SK-N-SH treated with all-trans-retinoic acid at 6 μM for 48 hours (cell line): ENCODE results near the gene NUDT9.
"Not testable (repeated sequence)": the region's sequence is repeated elsewhere in the genome, so short reads cannot be mapped to it uniquely, and the experiment has no call there.

Experiments used
- ATAC-seq: fragments of 200-7000 bp; cut with Tn5 transposase; 3 replicates; pipeline ENCODE4 v1.9.1; 2020; ENCODE audit warnings: mild to moderate bottlenecking, moderate library complexity
- ARNTL ChIP-seq: fragments of 450-650 bp; formaldehyde crosslinking; IDR thresholded peaks from 2 replicates; pipeline ENCODE4 v1.5.0; 2020; ENCODE audit warnings: low read depth, mild to moderate bottlenecking, moderate library complexity, borderline replicate concordance
- BACH2 ChIP-seq: fragments of 250-450 bp; sonication (Bioruptor Pico); IDR thresholded peaks from 2 replicates; pipeline ENCODE4 v1.9.0; 2021; ENCODE audit warnings: mild to moderate bottlenecking, borderline replicate concordance
- CREB5 ChIP-seq: fragments of 250-450 bp; sonication (Bioruptor Pico); IDR thresholded peaks from 2 replicates; pipeline ENCODE4 v1.5.1; 2020; ENCODE audit warnings: low read depth, mild to moderate bottlenecking, moderate library complexity
- CSDC2 ChIP-seq: fragments of 250-450 bp; sonication (Bioruptor Pico); IDR thresholded peaks from 2 replicates; pipeline ENCODE4 v1.5.0; 2020; ENCODE audit warnings: mild to moderate bottlenecking, moderate library complexity
- ESRRG ChIP-seq: fragments of 250-450 bp; sonication (Bioruptor Pico); IDR thresholded peaks from 2 replicates; pipeline ENCODE4 v1.6.1; 2021; ENCODE audit warnings: mild to moderate bottlenecking
- GLIS3 ChIP-seq: fragments of 250-450 bp; sonication (Bioruptor Pico); IDR thresholded peaks from 2 replicates; pipeline ENCODE4 v1.5.0; 2020; ENCODE audit warnings: mild to moderate bottlenecking, moderate library complexity
- ISL1 ChIP-seq: fragments of 250-450 bp; sonication (Bioruptor Pico); IDR thresholded peaks from 2 replicates; pipeline ENCODE4 v2.1.2; 2022; ENCODE audit warnings: mild to moderate bottlenecking, moderate library complexity
- OSR1 ChIP-seq: fragments of 250-450 bp; sonication (Bioruptor Pico); IDR thresholded peaks from 2 replicates; pipeline ENCODE4 v1.8.0; 2022; ENCODE audit warnings: moderate library complexity, mild to moderate bottlenecking, inconsistent platforms
- POU6F1 ChIP-seq: fragments of 250-450 bp; sonication (Bioruptor Pico); IDR thresholded peaks from 2 replicates; pipeline ENCODE4 v1.8.0; 2021; ENCODE audit warnings: low read depth, mild to moderate bottlenecking, moderate library complexity, borderline replicate concordance
- PPARA ChIP-seq: fragments of 250-450 bp; sonication (Bioruptor Pico); IDR thresholded peaks from 2 replicates; pipeline ENCODE4 v1.5.0; 2020; ENCODE audit warnings: mild to moderate bottlenecking, borderline replicate concordance
- RARB ChIP-seq: fragments of 250-450 bp; sonication (Bioruptor Pico); IDR thresholded peaks from 2 replicates; pipeline ENCODE4 v1.8.0; 2021; ENCODE audit warnings: mild to moderate bottlenecking, moderate library complexity
- SNAI2 ChIP-seq: fragments of 250-450 bp; sonication (Bioruptor Pico); IDR thresholded peaks from 2 replicates; pipeline ENCODE4 v1.5.0; 2020; ENCODE audit warnings: mild to moderate bottlenecking, moderate library complexity
- TCF4 ChIP-seq: fragments of 250-450 bp; sonication (Bioruptor Pico); IDR thresholded peaks from 2 replicates; pipeline ENCODE4 v1.8.0; 2021; ENCODE audit warnings: mild to moderate bottlenecking, moderate library complexity, borderline replicate concordance
- TSHZ2 ChIP-seq: fragments of 250-450 bp; sonication (Bioruptor Pico); IDR thresholded peaks from 2 replicates; pipeline ENCODE4 v1.5.0; 2020; ENCODE audit warnings: mild to moderate bottlenecking, moderate library complexity
- ZC3H10 ChIP-seq: fragments of 250-450 bp; sonication (Bioruptor Pico); IDR thresholded peaks from 2 replicates; pipeline ENCODE4 v1.5.1; 2021; ENCODE audit warnings: mild to moderate bottlenecking, moderate library complexity
- ZFP3 ChIP-seq: fragments of 250-450 bp; sonication (Bioruptor Pico); IDR thresholded peaks from 2 replicates; pipeline ENCODE4 v1.5.0; 2020; ENCODE audit warnings: mild to moderate bottlenecking, moderate library complexity
- ZFP30 ChIP-seq: fragments of 450-650 bp; formaldehyde crosslinking; IDR thresholded peaks from 2 replicates; pipeline ENCODE4 v1.5.0; 2022; ENCODE audit warnings: mild to moderate bottlenecking, moderate library complexity
- ZNF565 ChIP-seq: fragments of 450-650 bp; formaldehyde crosslinking; conservative IDR thresholded peaks from 2 replicates; pipeline ENCODE4 v1.5.0; 2020; ENCODE audit warnings: low read depth, mild to moderate bottlenecking, moderate library complexity
- ZNF70 ChIP-seq: fragments of 450-650 bp; formaldehyde crosslinking; IDR thresholded peaks from 2 replicates; pipeline ENCODE4 v1.5.0; 2020; ENCODE audit warnings: mild to moderate bottlenecking, moderate library complexity
- ZNF8 ChIP-seq: fragments of 450-650 bp; formaldehyde crosslinking; IDR thresholded peaks from 2 replicates; pipeline ENCODE4 v1.5.0; 2020; ENCODE audit warnings: mild to moderate bottlenecking, moderate library complexity

Gene NUDT9

GRCh38 chr4:87406462-87406861 lies 15.9 kb upstream of the NUDT9 start:
- TF ChIP-seq BACH2 (CRISPR knock-in tag): no peak
- TF ChIP-seq POU6F1 (CRISPR knock-in tag): no peak
- TF ChIP-seq CSDC2: no peak
- TF ChIP-seq OSR1 (CRISPR knock-in tag): no peak
- no peak for TF ChIP-seq TSHZ2 (CRISPR knock-in tag)
- TF ChIP-seq ZNF70 (CRISPR knock-in tag): no peak
- TF ChIP-seq ZFP3: no peak
- no peak for TF ChIP-seq PPARA (CRISPR knock-in tag)
- no peak for TF ChIP-seq ARNTL (CRISPR knock-in tag)
- TF ChIP-seq CREB5 (CRISPR knock-in tag): no peak
- no peak for TF ChIP-seq GLIS3 (CRISPR knock-in tag)
- TF ChIP-seq TCF4 (CRISPR knock-in tag): no peak
- no peak for TF ChIP-seq ISL1 (CRISPR knock-in tag)
- no peak for TF ChIP-seq ZNF8 (CRISPR knock-in tag)
- no peak for TF ChIP-seq ZC3H10 (CRISPR knock-in tag)
- no peak for TF ChIP-seq ZFP30 (CRISPR knock-in tag)
- no peak for TF ChIP-seq SNAI2 (CRISPR knock-in tag)
- no peak for TF ChIP-seq RARB (CRISPR knock-in tag)
- no peak for TF ChIP-seq ZNF565 (CRISPR knock-in tag)
- no peak for ATAC-seq

GRCh38 chr4:87406902-87407301 lies 15.5 kb upstream of the NUDT9 start:
- not testable (repeated sequence) for ATAC-seq

GRCh38 chr4:87409420-87409939 lies 12.9 kb upstream of the NUDT9 start:
- ATAC-seq: no peak
- TF ChIP-seq POU6F1 (CRISPR knock-in tag) (no peak), ZC3H10 (CRISPR knock-in tag) (no peak), ZNF70 (CRISPR knock-in tag) (no peak), ARNTL (CRISPR knock-in tag) (no peak), ESRRG (CRISPR knock-in tag) (no peak), ZNF8 (CRISPR knock-in tag) (no peak), TSHZ2 (CRISPR knock-in tag) (no peak), CSDC2 (no peak)
